Measurements from ENCODE around the gene TARM1. TPM values are rescaled to one million over a fixed set of nuclear protein-coding genes. Genes with fewer than 3 reads are reported as not detected.

The TARM1 gene
- total and polyA plus RNA-seq, 9 donors, result 0.14 to 0.27 (median 0.27) TPM; not detected in 6

Other genes with a start within 250 kb of the TARM1 start
- gene MYADM, start 213.5 kb downstream of the TARM1 start, total RNA-seq, result 21.9 TPM
- gene MYADM, start 213.5 kb downstream of the TARM1 start, polyA plus RNA-seq (ENCODE audit: insufficient read depth in 1 of 8, insufficient read length in 8 of 8, low replicate concordance in 1 of 8), result 100 to 1,000 TPM; 158 to 234 (median 219) TPM
- not detected for gene PRKCG, start 199.2 kb downstream of the TARM1 start, total RNA-seq
- gene PRKCG, start 199.2 kb downstream of the TARM1 start, polyA plus RNA-seq (ENCODE audit: insufficient read depth in 1 of 8, insufficient read length in 8 of 8, low replicate concordance in 1 of 8), result 1 to 10 TPM in 1 of 8 donors, under 1 TPM in 7; 0.08 to 1.1 (median 0.32) TPM
- 0.04 TPM for gene CACNG7, start 172.1 kb downstream of the TARM1 start, total RNA-seq
- gene CACNG7, start 172.1 kb downstream of the TARM1 start, polyA plus RNA-seq (ENCODE audit: insufficient read depth in 1 of 8, insufficient read length in 8 of 8, low replicate concordance in 1 of 8), result 1 to 10 TPM in 5 of 8 donors, under 1 TPM in 2, not detected in 1; 0.56 to 2.1 (median 1.1) TPM
- 0.09 TPM for gene CACNG8, start 118.4 kb downstream of the TARM1 start, total RNA-seq
- gene CACNG8, start 118.4 kb downstream of the TARM1 start, polyA plus RNA-seq (ENCODE audit: insufficient read depth in 1 of 8, insufficient read length in 8 of 8, low replicate concordance in 1 of 8), result 1 to 10 TPM in 2 of 8 donors, under 1 TPM in 6; 0.29 to 1.1 (median 0.65) TPM
- gene CACNG6, start 89.7 kb downstream of the TARM1 start, total RNA-seq, result 21.5 TPM
- 10 to 100 TPM; 25.7 to 47.8 (median 33.0) TPM for gene CACNG6, start 89.7 kb downstream of the TARM1 start, polyA plus RNA-seq (ENCODE audit: insufficient read depth in 1 of 8, insufficient read length in 8 of 8, low replicate concordance in 1 of 8)
- not detected for gene VSTM1, start 17.5 kb downstream of the TARM1 start, total RNA-seq
- under 1 TPM in 6 of 8 donors, not detected in 2; 0.19 to 0.53 (median 0.25) TPM for gene VSTM1, start 17.5 kb downstream of the TARM1 start, polyA plus RNA-seq (ENCODE audit: insufficient read depth in 1 of 8, insufficient read length in 8 of 8, low replicate concordance in 1 of 8)
- 0.09 TPM for gene OSCAR, start 19.4 kb upstream of the TARM1 start, total RNA-seq
- gene OSCAR, start 19.4 kb upstream of the TARM1 start, polyA plus RNA-seq (ENCODE audit: insufficient read depth in 1 of 8, insufficient read length in 8 of 8, low replicate concordance in 1 of 8), result under 1 TPM; 0.31 to 0.74 (median 0.47) TPM
- gene NDUFA3, start 21.5 kb upstream of the TARM1 start, total RNA-seq, result 167 TPM
- gene NDUFA3, start 21.5 kb upstream of the TARM1 start, polyA plus RNA-seq (ENCODE audit: insufficient read depth in 1 of 8, insufficient read length in 8 of 8, low replicate concordance in 1 of 8), result 100 to 1,000 TPM in 6 of 8 donors, 10 to 100 TPM in 2; 89.3 to 124 (median 105) TPM
- 16.6 TPM for gene TFPT, start 34.3 kb upstream of the TARM1 start, total RNA-seq
- 10 to 100 TPM; 15.1 to 18.4 (median 17.1) TPM for gene TFPT, start 34.3 kb upstream of the TARM1 start, polyA plus RNA-seq (ENCODE audit: insufficient read depth in 1 of 8, insufficient read length in 8 of 8, low replicate concordance in 1 of 8)
- gene PRPF31, start 34.4 kb upstream of the TARM1 start, total RNA-seq, result 38.7 TPM
- 10 to 100 TPM; 43.2 to 55.5 (median 52.8) TPM for gene PRPF31, start 34.4 kb upstream of the TARM1 start, polyA plus RNA-seq (ENCODE audit: insufficient read depth in 1 of 8, insufficient read length in 8 of 8, low replicate concordance in 1 of 8)
- gene CNOT3, start 56.4 kb upstream of the TARM1 start, total RNA-seq, result 8.3 TPM
- 10 to 100 TPM; 26.9 to 51.1 (median 37.5) TPM for gene CNOT3, start 56.4 kb upstream of the TARM1 start, polyA plus RNA-seq (ENCODE audit: insufficient read depth in 1 of 8, insufficient read length in 8 of 8, low replicate concordance in 1 of 8)
- 9.0 TPM for gene LENG1, start 78.4 kb upstream of the TARM1 start, total RNA-seq
- gene LENG1, start 78.4 kb upstream of the TARM1 start, polyA plus RNA-seq (ENCODE audit: insufficient read depth in 1 of 8, insufficient read length in 8 of 8, low replicate concordance in 1 of 8), result 10 to 100 TPM in 2 of 8 donors, 1 to 10 TPM in 6; 9.1 to 11.1 (median 9.7) TPM
- gene TMC4, start 91.8 kb upstream of the TARM1 start, total RNA-seq, result 1.5 TPM
- 1 to 10 TPM; 1.9 to 8.0 (median 4.1) TPM for gene TMC4, start 91.8 kb upstream of the TARM1 start, polyA plus RNA-seq (ENCODE audit: insufficient read depth in 1 of 8, insufficient read length in 8 of 8, low replicate concordance in 1 of 8)
- gene MBOAT7, start 108.2 kb upstream of the TARM1 start, total RNA-seq, result 11.1 TPM
- 10 to 100 TPM; 20.1 to 38.3 (median 28.5) TPM for gene MBOAT7, start 108.2 kb upstream of the TARM1 start, polyA plus RNA-seq (ENCODE audit: insufficient read depth in 1 of 8, insufficient read length in 8 of 8, low replicate concordance in 1 of 8)
- gene TSEN34, start 109.9 kb upstream of the TARM1 start, total RNA-seq, result 25.8 TPM
- 10 to 100 TPM; 28.0 to 42.8 (median 36.3) TPM for gene TSEN34, start 109.9 kb upstream of the TARM1 start, polyA plus RNA-seq (ENCODE audit: insufficient read depth in 1 of 8, insufficient read length in 8 of 8, low replicate concordance in 1 of 8)
- 2,526 TPM for gene RPS9, start 119.5 kb upstream of the TARM1 start, total RNA-seq
- gene RPS9, start 119.5 kb upstream of the TARM1 start, polyA plus RNA-seq (ENCODE audit: insufficient read depth in 1 of 8, insufficient read length in 8 of 8, low replicate concordance in 1 of 8), result 1,000 to 10,000 TPM; 2,473 to 2,976 (median 2,757) TPM
- gene LILRB3, start 141.6 kb upstream of the TARM1 start, total RNA-seq, result 1.4 TPM
- 1 to 10 TPM; 1.6 to 4.2 (median 2.9) TPM for gene LILRB3, start 141.6 kb upstream of the TARM1 start, polyA plus RNA-seq (ENCODE audit: insufficient read depth in 1 of 8, insufficient read length in 8 of 8, low replicate concordance in 1 of 8)
- 0.71 TPM for gene LILRA6, start 161.4 kb upstream of the TARM1 start, total RNA-seq
- 1 to 10 TPM; 1.0 to 2.6 (median 1.8) TPM for gene LILRA6, start 161.4 kb upstream of the TARM1 start, polyA plus RNA-seq (ENCODE audit: insufficient read depth in 1 of 8, insufficient read length in 8 of 8, low replicate concordance in 1 of 8)
- 5.5 TPM for gene LILRB5, start 175.9 kb upstream of the TARM1 start, total RNA-seq
- 10 to 100 TPM in 2 of 8 donors, 1 to 10 TPM in 6; 6.1 to 11.8 (median 8.2) TPM for gene LILRB5, start 175.9 kb upstream of the TARM1 start, polyA plus RNA-seq (ENCODE audit: insufficient read depth in 1 of 8, insufficient read length in 8 of 8, low replicate concordance in 1 of 8)
- 0.53 TPM for gene LILRB2, start 199.7 kb upstream of the TARM1 start, total RNA-seq
- gene LILRB2, start 199.7 kb upstream of the TARM1 start, polyA plus RNA-seq (ENCODE audit: insufficient read depth in 1 of 8, insufficient read length in 8 of 8, low replicate concordance in 1 of 8), result 1 to 10 TPM; 1.4 to 2.9 (median 2.2) TPM
- 0.22 TPM for gene LILRA5, start 231.8 kb upstream of the TARM1 start, total RNA-seq
- 1 to 10 TPM in 2 of 8 donors, under 1 TPM in 6; 0.17 to 1.5 (median 0.61) TPM for gene LILRA5, start 231.8 kb upstream of the TARM1 start, polyA plus RNA-seq (ENCODE audit: insufficient read depth in 1 of 8, insufficient read length in 8 of 8, low replicate concordance in 1 of 8)

All from muscle of leg (tissue), 9 donors.